ENCODE measurements around the gene CNTNAP3.
"Not testable (repeated sequence)": the region's sequence is repeated elsewhere in the genome, so short reads cannot be mapped to it uniquely, and the experiment has no call there.

CNTNAP3 gene

DNA sequence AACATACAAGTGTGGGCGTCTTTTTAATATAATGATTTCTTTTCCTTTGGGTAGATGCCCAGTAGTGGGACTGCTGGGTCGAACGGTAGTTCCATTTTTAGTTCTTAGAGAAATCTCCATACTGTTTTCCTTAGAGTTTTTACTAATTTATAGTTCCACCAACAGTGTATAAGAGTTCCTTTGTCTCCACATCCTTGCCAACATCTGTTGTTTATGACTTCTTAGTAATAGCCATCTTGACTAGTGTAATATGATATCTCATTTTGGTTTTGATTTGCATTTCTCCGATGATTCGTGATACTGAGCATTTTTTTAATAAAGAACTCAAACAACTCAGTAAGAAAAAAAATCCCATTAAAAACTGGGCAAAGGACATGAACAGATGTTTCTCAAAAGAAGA is 225.0 kb downstream of the CNTNAP3 start:
- not testable (repeated sequence) for DNase-seq

DNA sequence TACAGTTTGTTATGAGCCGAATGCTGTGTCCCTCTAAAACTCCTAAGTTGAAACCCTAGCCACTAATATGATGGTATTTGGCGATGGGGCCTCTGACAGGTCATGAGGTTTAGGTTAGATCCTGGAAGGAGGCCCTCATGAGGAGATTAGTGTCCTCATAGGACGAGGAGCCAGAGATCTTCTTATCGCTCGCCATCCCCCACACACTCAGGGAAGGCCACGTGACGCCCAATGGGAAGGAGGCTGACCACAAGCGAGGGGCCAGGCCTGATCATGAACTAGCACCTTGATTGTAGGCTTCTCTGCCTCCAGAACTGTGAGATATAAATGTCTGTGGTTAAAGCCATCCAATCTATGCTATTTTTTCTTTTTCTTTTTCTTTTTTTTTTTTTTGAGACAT is 233.5 kb downstream of the CNTNAP3 start:
- not testable (repeated sequence) for DNase-seq

DNA sequence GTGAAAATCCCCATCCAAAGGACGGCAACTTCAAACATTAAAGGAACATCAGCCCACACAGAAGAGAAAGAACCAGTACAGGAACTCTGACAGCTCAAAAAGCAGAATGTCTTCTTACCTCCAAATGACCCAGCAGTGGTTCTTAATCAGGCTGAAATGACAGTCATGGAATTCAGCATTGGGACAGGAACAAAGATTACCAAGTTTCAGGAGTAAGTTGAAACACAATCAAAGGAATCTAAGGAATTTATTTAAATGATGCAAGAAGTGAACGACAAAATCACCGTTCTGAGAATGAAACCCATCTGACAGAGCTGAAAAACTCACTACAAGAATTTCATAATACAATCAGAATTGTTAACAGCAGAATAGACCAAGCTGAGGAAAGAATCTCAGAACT is 241.1 kb downstream of the CNTNAP3 start:
- DNase-seq = not testable (repeated sequence)

DNA sequence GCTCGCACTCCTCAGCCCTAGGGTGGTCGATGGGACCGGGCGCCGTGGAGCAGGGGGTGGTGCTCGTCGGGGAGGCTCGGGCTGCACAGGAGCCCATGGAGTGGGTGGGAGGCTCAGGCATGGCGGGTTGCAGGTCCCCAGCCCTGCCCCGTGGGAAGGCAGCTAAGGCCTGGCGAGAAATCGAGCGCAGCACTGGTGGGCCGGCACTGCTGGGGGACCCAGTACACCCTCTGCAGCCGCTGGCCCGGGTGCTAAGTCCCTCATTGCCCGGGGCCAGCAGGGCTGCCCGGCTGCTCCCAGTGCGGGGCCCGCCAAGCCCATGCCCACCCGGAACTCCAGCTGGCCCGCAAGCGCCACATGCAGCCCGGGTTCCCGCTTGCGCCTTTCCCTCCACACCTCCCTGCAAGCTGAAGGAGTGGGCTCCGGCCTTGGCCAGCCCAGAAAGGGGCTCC is 245.6 kb downstream of the CNTNAP3 start:
- DNase-seq = not testable (repeated sequence)

DNA sequence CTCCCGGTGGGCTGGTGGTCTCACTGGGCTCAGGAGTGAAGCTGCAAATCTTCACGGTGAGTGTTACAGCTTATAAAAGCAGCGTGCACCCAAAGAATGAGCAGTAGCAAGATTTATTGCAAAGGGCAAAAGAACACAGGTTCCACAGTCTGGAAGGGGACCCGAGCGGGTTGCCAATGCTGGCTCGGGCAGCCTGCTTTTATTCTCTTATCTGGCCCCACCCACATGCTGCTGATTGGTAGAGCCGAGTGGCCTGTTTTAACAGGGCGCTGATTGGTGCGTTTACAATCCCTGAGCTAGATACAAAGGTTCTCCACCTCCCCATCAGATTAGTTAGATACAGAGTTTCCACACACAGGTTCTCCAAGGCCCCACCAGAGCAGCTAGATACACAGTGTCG is 246.2 kb downstream of the CNTNAP3 start:
- not testable (repeated sequence) for DNase-seq

DNA sequence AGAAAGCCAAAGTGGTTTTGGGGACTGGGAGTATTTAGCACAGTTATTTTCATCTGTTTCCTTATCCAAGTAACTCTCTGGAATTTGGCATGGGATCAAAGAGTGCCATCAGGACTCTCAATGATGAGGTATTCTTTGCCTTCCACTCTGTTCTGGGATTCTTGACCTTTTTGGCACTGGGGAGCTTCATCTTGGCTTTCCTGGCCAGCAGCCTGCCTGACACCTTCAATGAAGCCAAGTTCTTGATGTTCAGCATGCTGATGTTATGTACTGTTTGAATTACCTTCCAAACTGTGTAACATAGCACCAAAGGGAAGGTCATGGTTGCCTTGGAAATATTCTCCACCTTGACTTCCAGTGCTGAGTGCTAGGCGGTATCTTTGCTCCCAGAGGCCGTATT is 248.8 kb downstream of the CNTNAP3 start:
- not testable (repeated sequence) for DNase-seq

DNA sequence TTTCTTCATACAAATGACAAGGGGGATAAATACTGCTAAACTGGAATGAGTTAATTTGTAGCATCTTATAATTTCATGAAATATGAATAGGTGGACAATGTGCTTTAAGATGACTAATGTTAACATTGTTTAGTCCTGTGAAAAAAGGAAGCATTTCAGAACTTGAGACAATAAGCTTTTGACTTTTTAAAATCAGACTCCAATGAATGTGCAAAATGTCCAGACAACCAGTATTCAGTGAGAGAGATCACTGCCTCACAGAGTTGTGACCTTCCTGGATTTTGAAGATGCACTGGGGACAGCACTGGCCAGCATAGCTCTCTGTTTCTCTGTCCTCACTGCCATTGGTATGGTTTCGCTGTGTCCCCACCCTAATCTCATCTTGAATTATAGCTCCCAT is 249.7 kb downstream of the CNTNAP3 start:
- DNase-seq = not testable (repeated sequence)

DNA sequence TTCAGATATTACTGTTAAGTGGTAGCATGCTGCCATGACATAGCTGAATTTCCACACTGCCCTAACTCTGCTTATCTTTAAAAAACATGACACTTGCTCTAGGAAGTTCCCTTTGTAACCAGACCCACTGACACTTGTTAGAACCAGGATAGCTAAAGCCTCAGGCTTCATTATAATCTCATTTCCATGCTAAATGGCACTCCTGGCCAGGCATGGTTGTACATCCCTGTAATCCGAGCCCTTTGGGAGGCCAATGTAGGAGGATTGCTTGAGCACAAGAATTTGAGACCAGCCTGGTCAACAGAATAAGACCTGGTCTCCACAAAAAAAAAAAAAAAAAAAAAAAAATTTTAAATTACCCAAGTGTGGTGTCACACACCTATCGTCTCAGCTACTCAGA is 254.1 kb downstream of the CNTNAP3 start:
- not testable (repeated sequence) for DNase-seq

DNA sequence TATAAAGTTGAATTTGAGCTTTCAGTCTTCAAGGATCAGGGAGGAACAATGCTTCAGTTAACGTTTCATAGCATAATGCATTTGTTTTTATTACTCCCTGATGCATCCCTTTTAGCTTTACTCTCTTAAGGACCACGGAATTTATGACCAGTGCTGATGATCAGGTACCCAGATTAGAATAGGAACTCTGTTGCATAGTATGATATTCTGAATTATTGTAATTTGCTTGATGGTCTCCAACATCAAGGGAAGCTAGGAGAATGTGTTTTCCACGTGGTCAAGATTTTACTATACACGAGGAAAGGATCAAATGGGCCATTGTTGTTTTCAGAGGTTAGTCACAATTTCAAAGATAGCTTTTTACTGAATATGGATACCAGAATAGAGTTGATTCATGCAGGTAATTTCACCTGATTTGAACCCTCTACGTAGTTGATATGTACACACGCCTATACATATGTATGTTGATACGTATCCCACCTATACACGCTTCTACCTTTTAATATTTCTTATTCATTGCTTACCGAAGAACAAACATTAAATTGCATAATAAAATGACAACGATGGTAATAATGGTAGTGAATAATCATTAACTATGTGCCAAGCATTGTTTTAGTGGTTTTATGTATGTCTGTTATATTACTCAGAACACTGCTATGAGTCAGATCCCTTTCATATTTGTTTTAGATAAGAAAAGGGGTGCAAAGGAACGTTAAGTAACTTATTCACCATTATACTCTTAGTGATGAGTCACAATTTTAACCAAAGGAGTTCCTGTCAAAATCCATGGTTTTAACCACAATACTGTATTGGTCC is 257.6 kb downstream of the CNTNAP3 start:
- DNase-seq = not testable (repeated sequence)

DNA sequence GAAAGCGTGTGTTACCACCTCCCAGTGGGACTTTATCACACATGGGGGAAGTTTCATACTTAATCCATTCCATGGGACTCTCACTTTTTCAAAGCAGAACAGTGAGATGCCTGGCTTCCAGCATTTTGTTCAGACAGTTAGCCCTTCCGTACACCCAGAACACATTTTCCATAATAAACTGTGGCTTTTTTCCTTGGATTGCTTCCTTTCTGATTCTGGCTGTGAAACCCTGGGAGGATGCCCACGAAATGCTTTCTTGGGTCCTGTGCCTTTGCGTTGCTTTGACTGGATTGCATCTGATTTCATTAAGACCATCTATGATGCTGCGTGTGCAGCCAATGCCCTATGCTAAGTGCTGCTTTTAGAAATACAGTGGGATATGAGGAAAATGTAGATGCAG is 259.1 kb downstream of the CNTNAP3 start:
- DNase-seq = not testable (repeated sequence)

DNA sequence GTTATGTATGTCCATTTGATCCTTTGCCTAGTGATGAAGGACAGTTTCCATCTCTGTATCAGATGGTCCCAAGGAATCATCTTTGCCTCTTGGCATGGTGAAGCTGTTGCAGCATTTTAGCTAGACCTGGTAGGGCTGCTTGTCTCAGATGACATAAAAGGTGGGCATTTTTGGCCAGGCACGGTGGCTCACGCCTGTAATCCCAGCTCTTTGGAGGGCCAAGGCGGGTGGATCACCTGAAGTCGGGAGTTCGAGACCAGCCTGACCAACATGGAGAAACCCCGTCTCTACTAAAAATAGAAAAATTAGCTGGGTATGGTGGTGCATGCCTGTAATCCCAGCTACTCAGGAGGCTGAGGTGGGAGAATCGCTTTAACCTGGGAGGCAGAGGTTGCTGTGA is 259.8 kb downstream of the CNTNAP3 start:
- not testable (repeated sequence) for DNase-seq

DNA sequence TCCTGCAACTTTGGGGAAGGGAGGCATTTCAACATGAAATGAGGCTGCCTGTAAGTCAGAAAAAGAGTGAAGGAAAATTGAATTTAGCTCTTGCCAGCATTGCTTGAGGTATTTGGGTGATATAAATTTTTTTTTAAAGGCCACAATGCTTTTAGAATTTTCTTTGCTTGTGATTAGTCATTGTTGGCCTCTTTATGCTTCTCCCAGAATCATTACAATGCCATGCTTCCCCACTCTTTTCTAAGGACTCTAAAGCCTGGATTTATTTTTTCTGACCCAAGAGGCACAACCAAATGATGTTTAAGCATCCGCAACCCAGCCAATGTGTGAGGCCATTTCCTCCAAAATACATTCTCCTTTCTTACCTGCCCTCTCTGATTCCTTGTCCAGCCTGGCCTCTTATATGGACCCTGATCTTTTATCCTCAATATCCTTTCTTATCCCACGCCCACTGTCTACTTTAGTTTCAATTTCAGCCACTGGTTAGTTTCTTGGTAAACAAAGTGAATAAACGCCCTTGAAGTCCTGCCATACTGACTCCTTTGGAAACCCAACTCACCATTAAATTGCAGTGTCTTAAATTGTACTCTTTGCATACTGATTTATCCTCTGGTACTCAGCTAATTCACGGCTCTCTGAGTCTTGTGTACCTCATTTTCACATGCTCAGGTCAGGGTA is 261.9 kb downstream of the CNTNAP3 start:
- DNase-seq = not testable (repeated sequence)
